Caco-2 (cell line): ENCODE results near the gene PGGT1B. TPM values are rescaled to one million over a fixed set of nuclear protein-coding genes. Genes with fewer than 3 reads are reported as not detected.

Experiments used
- BruUV-seq: library from RNA; stranded (reverse); fragments of 400-500 nt; replicated peaks from 2 replicates; lab custom pipeline; 2021; lab: Mats Ljungman, UMichigan
- CTCF ChIA-PET: fragments of 300-600 bp; sonication (Branson Sonifier 250); formaldehyde crosslinking; loops from one replicate; lab custom pipeline; 2022; ENCODE audit warnings: antibody characterized with exemption; lab: Charles Lee
- POLR2A ChIA-PET: fragments of 300-600 bp; sonication (Branson Sonifier 250); formaldehyde crosslinking; loops from one replicate; lab custom pipeline; 2022; ENCODE audit warnings: antibody characterized with exemption; lab: Charles Lee
- DNase-seq, 2 experiments: peaks; one replicate each; pipeline versions ENCODE4 v3.0.0 to v3.0.0-alpha.2; 2020 to 2022
- H3K27me3 ChIP-seq: replicated peaks from 2 replicates; pipeline ENCODE4 v1.6.0; 2011; ENCODE audit warnings: low read length; ENCODE audit not compliant: control insufficient read depth, insufficient read depth
- H3K36me3 ChIP-seq: 2 replicates; pipeline ENCODE4 v1.5.1; 2011; ENCODE audit warnings: low read length; ENCODE audit not compliant: control insufficient read depth, insufficient read depth
- H3K4me1 ChIP-seq: fragments of 250-450 bp; sonication (Bioruptor Pico); 2 replicates; pipeline ENCODE4 v1.5.1; 2020; ENCODE audit warnings: mild to moderate bottlenecking
- H3K4me3 ChIP-seq: 2 replicates; pipeline ENCODE4 v1.5.1; 2011; ENCODE audit warnings: low read depth, mild to moderate bottlenecking, control low read depth, low read length
- H3K9me3 ChIP-seq: fragments of 250-450 bp; sonication (Bioruptor Pico); 2 replicates; pipeline ENCODE4 v1.5.1; 2020; ENCODE audit warnings: mild to moderate bottlenecking, moderate library complexity
- H3K27ac Mint-ChIP-seq: one replicate; pipeline ENCODE4 v1.8.0; 2022; ENCODE audit warnings: mixed read lengths; ENCODE audit not compliant: unreplicated experiment
- H3K27me3 Mint-ChIP-seq: one replicate; pipeline ENCODE4 v1.8.0; 2022; ENCODE audit warnings: mixed read lengths; ENCODE audit not compliant: insufficient read depth, unreplicated experiment
- H3K36me3 Mint-ChIP-seq: one replicate; pipeline ENCODE4 v1.8.0; 2022; ENCODE audit warnings: mild to moderate bottlenecking, mixed read lengths; ENCODE audit not compliant: insufficient read depth, unreplicated experiment
- H3K4me1 Mint-ChIP-seq: one replicate; pipeline ENCODE4 v1.8.0; 2022; ENCODE audit warnings: low read depth, mixed read lengths; ENCODE audit not compliant: unreplicated experiment
- H3K4me3 Mint-ChIP-seq: one replicate; pipeline ENCODE4 v1.8.0; 2022; ENCODE audit warnings: mild to moderate bottlenecking, moderate library complexity, mixed read lengths; ENCODE audit not compliant: unreplicated experiment
- H3K9me3 Mint-ChIP-seq: one replicate; pipeline ENCODE4 v1.8.0; 2022; ENCODE audit warnings: mixed read lengths; ENCODE audit not compliant: unreplicated experiment
- intact Hi-C: fragments of 100-400 bp; cut with micrococcal nuclease; formaldehyde crosslinking; loops from one replicate; pipeline ENCODE4 v1.10.0; 2022; ENCODE audit not compliant: unreplicated experiment
- total RNA-seq: library from RNA; stranded (reverse); gene quantifications from 2 replicates; pipeline ENCODE4 v1.2.3, GENCODE V29; 2022
- TF ChIP-seq, protein P1 (sequence below), 2 experiments: fragments of 200-600 bp in 1 of 2; IDR thresholded peaks; 1 replicate in 1 of 2; 2 replicates in 1 of 2; pipeline versions ENCODE4 v1.5.1 to v1.8.0; 2011 to 2022; ENCODE audit warnings: antibody characterized with exemption in 1 of 2, control low read depth in 1 of 2, inconsistent platforms in 1 of 2, low read depth in 1 of 2, low read length in 1 of 2, mild to moderate bottlenecking in 1 of 2, moderate library complexity in 1 of 2; ENCODE audit not compliant: insufficient read depth in 1 of 2, severe bottlenecking in 1 of 2, unreplicated experiment in 1 of 2

Gene PGGT1B
- total RNA-seq, 1 experiment from 2014 or later: 39.4 TPM

DNA sequence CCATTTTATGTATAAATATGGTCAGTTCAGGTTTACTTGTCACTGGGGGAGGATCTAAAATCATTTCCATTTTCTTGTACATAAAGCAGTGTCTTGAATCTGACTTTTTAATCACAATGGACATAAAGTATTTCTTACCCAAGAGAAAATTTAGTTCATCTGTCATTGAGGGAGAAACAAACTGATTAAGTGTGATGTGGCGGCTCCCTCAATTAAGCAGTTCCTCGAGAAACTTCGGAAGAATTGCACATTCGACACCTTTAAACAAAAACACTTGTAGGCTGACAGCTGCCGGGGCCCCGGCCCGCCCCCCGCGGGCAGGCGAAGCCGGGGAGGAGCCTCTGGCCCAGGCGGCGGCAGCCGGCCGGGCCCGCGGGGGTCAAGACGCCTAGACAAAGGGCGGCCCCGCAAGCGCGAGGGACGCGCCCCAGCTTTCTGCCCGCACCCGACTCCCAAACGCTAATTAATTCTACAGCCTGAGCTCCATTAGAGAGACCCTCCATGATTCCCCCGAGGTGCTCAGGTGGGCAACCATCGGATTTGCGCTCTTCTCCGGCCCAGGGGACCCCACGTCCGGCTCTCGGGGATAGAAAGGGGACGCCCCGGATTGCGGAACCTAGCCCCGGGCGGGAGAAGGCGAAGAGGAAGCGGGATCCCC lies 93.7 kb downstream of the PGGT1B start:
- DNase-seq: peak in 1 of 2 experiments; percentile 28
- peaks cover 4% of the 10 kb centered on the region for H3K9me3 ChIP-seq
- H3K9me3 Mint-ChIP-seq: peaks cover 21% of the 10 kb centered on the region
- peaks cover 7% of the 10 kb centered on the region for H3K4me1 ChIP-seq
- TF ChIP-seq, protein P1, sequence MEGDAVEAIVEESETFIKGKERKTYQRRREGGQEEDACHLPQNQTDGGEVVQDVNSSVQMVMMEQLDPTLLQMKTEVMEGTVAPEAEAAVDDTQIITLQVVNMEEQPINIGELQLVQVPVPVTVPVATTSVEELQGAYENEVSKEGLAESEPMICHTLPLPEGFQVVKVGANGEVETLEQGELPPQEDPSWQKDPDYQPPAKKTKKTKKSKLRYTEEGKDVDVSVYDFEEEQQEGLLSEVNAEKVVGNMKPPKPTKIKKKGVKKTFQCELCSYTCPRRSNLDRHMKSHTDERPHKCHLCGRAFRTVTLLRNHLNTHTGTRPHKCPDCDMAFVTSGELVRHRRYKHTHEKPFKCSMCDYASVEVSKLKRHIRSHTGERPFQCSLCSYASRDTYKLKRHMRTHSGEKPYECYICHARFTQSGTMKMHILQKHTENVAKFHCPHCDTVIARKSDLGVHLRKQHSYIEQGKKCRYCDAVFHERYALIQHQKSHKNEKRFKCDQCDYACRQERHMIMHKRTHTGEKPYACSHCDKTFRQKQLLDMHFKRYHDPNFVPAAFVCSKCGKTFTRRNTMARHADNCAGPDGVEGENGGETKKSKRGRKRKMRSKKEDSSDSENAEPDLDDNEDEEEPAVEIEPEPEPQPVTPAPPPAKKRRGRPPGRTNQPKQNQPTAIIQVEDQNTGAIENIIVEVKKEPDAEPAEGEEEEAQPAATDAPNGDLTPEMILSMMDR (IDR thresholded peaks at IDR 0.05; ENCODE audit: insufficient read depth in 1 of 2, low read depth in 1 of 2, low read length in 1 of 2, severe bottlenecking in 1 of 2, unreplicated experiment in 1 of 2): no peak
- H3K4me1 Mint-ChIP-seq: no peaks in the 10 kb centered on the region
- no peaks in the 10 kb centered on the region for H3K27me3 ChIP-seq
- peaks cover 19% of the 10 kb centered on the region for H3K27me3 Mint-ChIP-seq
- H3K36me3 Mint-ChIP-seq: peaks cover 7% of the 10 kb centered on the region
- H3K4me3 ChIP-seq: peak overlapping the region; percentile 44
- no TSS peak for BruUV-seq
- CTCF ChIA-PET: no interaction called here
- POLR2A ChIA-PET: no interaction called here
- H3K27ac Mint-ChIP-seq: peak overlapping the region; percentile 59
- intact Hi-C loops: no loop called here
- H3K36me3 ChIP-seq: no peaks in the 10 kb centered on the region
- H3K4me3 Mint-ChIP-seq: peak overlapping the region; percentile 78

DNA sequence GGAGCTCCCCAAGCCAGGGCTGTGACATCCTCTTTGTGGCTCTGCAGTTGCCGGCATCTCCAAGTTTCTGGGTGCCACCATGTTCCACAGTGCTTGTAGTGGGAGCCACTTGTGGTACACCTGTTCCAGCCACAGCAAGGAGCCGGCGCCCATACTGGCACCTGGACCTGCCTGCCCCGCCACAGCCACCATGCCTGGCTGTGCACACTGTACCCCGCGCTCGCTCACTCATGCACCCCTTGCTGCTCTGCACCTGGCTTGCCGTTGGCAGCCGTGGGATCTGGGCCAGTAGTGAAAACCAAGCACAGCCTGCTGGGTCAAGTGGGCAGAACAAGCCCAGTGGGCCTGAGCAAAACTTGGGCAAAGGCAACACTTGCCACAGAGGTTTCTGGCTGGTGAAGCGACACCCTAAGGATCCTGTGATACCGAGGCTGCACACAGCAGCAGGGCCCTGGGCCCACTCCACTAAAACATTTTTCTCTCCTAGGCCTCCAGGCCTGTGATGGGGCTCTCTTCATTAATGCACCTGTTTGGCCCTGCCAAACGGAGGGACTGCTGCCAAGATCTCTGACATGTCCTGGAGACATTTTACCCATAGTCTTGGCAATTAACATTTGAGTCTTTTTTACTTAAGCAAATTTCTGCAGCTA lies 95.8 kb downstream of the PGGT1B start:
- Mint-ChIP-seq H3K36me3 (peaks cover 7% of the 10 kb centered on the region), H3K27ac (no peak overlapping the region), H3K27me3 (peaks cover 13% of the 10 kb centered on the region), H3K4me1 (no peaks in the 10 kb centered on the region), H3K4me3 (no peak overlapping the region), H3K9me3 (peaks cover 23% of the 10 kb centered on the region)
- H3K9me3 ChIP-seq: peaks cover 4% of the 10 kb centered on the region
- ChIA-PET CTCF (no interaction called here), POLR2A (no interaction called here)
- peaks cover 7% of the 10 kb centered on the region for H3K4me1 ChIP-seq
- no peak overlapping the region for H3K4me3 ChIP-seq
- H3K27me3 ChIP-seq: no peaks in the 10 kb centered on the region
- intact Hi-C loops: no loop called here
- H3K36me3 ChIP-seq: no peaks in the 10 kb centered on the region
- no peak for DNase-seq
- BruUV-seq: no TSS peak
- TF ChIP-seq, protein P1 (IDR thresholded peaks at IDR 0.05; ENCODE audit: insufficient read depth in 1 of 2, low read depth in 1 of 2, low read length in 1 of 2, severe bottlenecking in 1 of 2, unreplicated experiment in 1 of 2): no peak

DNA sequence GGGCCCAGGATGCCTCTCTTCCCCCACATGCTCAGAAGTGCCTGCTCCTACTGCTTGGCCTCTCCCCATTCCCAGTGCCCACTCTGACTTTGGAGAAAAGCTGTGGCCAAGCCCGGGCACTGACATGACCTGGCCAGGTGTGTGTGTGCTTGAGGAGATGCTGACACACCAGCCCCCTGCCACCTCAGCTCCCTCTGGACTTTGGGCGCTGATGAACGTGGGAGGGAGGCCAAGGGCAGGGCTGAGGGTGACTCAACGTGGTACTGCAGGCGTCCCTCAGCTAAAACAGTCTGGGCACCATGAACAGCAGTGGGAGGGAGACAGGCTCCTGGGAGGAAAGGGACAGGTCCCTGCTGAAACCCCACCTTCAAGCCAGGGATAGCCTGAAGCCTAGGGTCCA lies 96.9 kb downstream of the PGGT1B start:
- no peak overlapping the region for H3K27ac Mint-ChIP-seq
- H3K4me1 Mint-ChIP-seq: no peaks in the 10 kb centered on the region
- Histone ChIP-seq H3K9me3 (peaks cover 4% of the 10 kb centered on the region), H3K4me3 (no peak overlapping the region), H3K27me3 (no peaks in the 10 kb centered on the region), H3K36me3 (no peaks in the 10 kb centered on the region), H3K4me1 (peaks cover 7% of the 10 kb centered on the region)
- TF ChIP-seq, protein P1 (IDR thresholded peaks at IDR 0.05; ENCODE audit: insufficient read depth in 1 of 2, low read depth in 1 of 2, low read length in 1 of 2, severe bottlenecking in 1 of 2, unreplicated experiment in 1 of 2): no peak
- POLR2A ChIA-PET: no interaction called here
- peaks cover 23% of the 10 kb centered on the region for H3K9me3 Mint-ChIP-seq
- peaks cover 13% of the 10 kb centered on the region for H3K27me3 Mint-ChIP-seq
- DNase-seq: no peak
- no peak overlapping the region for H3K4me3 Mint-ChIP-seq
- no TSS peak for BruUV-seq
- CTCF ChIA-PET: no interaction called here
- peaks cover 7% of the 10 kb centered on the region for H3K36me3 Mint-ChIP-seq
- intact Hi-C loops: no loop called here
